ENCODE data around the gene ZDHHC19.

Gene ZDHHC19

GRCh38 chr3:196241704-196242103 lies 30.5 kb upstream of the ZDHHC19 start:
- H3K27ac ChIP-seq: no peak overlapping the region
- TF ChIP-seq CTCF (IDR thresholded peaks at IDR 0.05): no peak
- no peak overlapping the region for H3K4me3 ChIP-seq
- no peak for DNase-seq (ENCODE audit: low spot score)

- no peak overlapping the region for H3K27ac ChIP-seq
- no peak for DNase-seq (ENCODE audit: low spot score)
- no peak overlapping the region for H3K4me3 ChIP-seq
- no peak for TF ChIP-seq CTCF (IDR thresholded peaks at IDR 0.05)
These were observed 29.2 kb upstream of the ZDHHC19 start for GRCh38 chr3:196240424-196240823.

- no peak overlapping the region for H3K27ac ChIP-seq
- no peak overlapping the region for H3K4me3 ChIP-seq
- TF ChIP-seq CTCF (IDR thresholded peaks at IDR 0.05): no peak
- DNase-seq (ENCODE audit: low spot score): no peak
These were observed 27.7 kb upstream of the ZDHHC19 start for GRCh38 chr3:196238612-196239560.

GRCh38 chr3:196237203-196237602 lies 26.0 kb upstream of the ZDHHC19 start:
- no peak for DNase-seq (ENCODE audit: low spot score)
- TF ChIP-seq CTCF (IDR thresholded peaks at IDR 0.05): no peak
- Histone ChIP-seq H3K4me3 (no peak overlapping the region), H3K27ac (no peak overlapping the region)

GRCh38 chr3:196236223-196236622 lies 25.0 kb upstream of the ZDHHC19 start:
- no peak for DNase-seq (ENCODE audit: low spot score)
- TF ChIP-seq CTCF (IDR thresholded peaks at IDR 0.05): no peak
- Histone ChIP-seq H3K4me3 (no peak overlapping the region), H3K27ac (peak overlapping the region in 1 of 2 donors; percentile 62)

GRCh38 chr3:196235452-196236122 lies 24.4 kb upstream of the ZDHHC19 start:
- peak overlapping the region in 1 of 2 donors; percentile 62 for H3K27ac ChIP-seq
- DNase-seq (ENCODE audit: low spot score): no peak
- no peak for TF ChIP-seq CTCF (IDR thresholded peaks at IDR 0.05)

More at GRCh38 chr3:196235452-196236122, 24.4 kb upstream of the ZDHHC19 start:
- no peak overlapping the region for H3K4me3 ChIP-seq
